ENCODE data around the gene ACKR2. TPM values are rescaled to one million over a fixed set of nuclear protein-coding genes. Genes with fewer than 3 reads are reported as not detected.

ACKR2 gene
- total and polyA plus RNA-seq, 2 of the 13 experiments (the other 11 are each of a cell fraction or from before 2014, with no cell fraction given) = 1.1 to 1.9 TPM

DNA sequence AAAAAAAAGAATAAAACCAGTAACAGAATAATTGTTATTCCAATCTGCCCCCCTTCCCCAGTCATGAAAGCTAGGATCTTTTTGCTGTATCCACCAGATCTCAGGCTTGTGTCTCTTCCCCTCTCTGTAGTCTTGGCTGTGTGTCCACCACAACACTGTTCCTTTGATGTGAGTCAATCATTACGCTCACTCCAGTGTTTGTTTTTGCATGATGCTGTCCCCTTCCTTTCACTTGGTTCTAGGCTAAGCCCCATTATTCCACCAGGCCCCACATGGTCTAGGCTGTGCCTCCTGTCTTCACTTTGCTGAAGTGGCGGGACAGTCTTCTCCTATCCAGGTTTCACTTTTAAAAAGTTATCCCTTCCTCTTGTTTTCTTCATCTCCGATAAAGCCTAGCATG is 13.6 kb downstream of the ACKR2 start (continued):
- TF ChIP-seq ZNF292 (CRISPR knock-in tag; IDR thresholded peaks at IDR 0.05; ENCODE audit: borderline replicate concordance, low read depth) (0 out of 2 replicates have a peak, but pooled peaks have one; percentile 13), IKZF1 (IDR thresholded peaks at IDR 0.05) (no peak), MATR3 (CRISPR knock-in tag; IDR thresholded peaks at IDR 0.05) (no peak), CREB1 (IDR thresholded peaks at IDR 0.05) (no peak), CREB1 (CRISPR knock-in tag; IDR thresholded peaks at IDR 0.05) (no peak), MYNN (CRISPR knock-in tag; IDR thresholded peaks at IDR 0.05; ENCODE audit: low read depth) (no peak), CBX2 (IDR thresholded peaks at IDR 0.05; ENCODE audit: low read depth, low read length) (no peak), CBX2 (CRISPR knock-in tag; IDR thresholded peaks at IDR 0.05; ENCODE audit: low read depth) (no peak), FOXA1 (IDR thresholded peaks at IDR 0.05) (no peak), FOXA1 (CRISPR knock-in tag; IDR thresholded peaks at IDR 0.05) (peak; percentile 67), ZNF562 (CRISPR knock-in tag; IDR thresholded peaks at IDR 0.05; ENCODE audit: borderline replicate concordance) (no peak), ZNF33B (CRISPR knock-in tag; IDR thresholded peaks at IDR 0.05) (no peak), ZNF792 (CRISPR knock-in tag; IDR thresholded peaks at IDR 0.05) (peak; percentile 76; the same call in 1 of the 2 replicates), SALL1 (CRISPR knock-in tag; IDR thresholded peaks at IDR 0.05) (peak; percentile 49), REL (CRISPR knock-in tag; conservative IDR thresholded peaks at IDR 0.05) (no peak), SOX13 (IDR thresholded peaks at IDR 0.05) (no peak), SOX13 (CRISPR knock-in tag; conservative IDR thresholded peaks at IDR 0.05 in 1 of 2, IDR thresholded peaks at IDR 0.05 in 1 of 2) (peak in 1 of 2 experiments; percentile 55; a peak in 1 of 4 replicates), ZNF331 (CRISPR knock-in tag; IDR thresholded peaks at IDR 0.05) (0 out of 2 replicates have a peak, but pooled peaks have one; percentile 24), SRSF1 (optimal IDR thresholded peaks at IDR 0.05; ENCODE audit: low read depth, low read length) (no peak), SATB2 (CRISPR knock-in tag; IDR thresholded peaks at IDR 0.05) (no peak)
- TF ChIP-seq, protein P1, sequence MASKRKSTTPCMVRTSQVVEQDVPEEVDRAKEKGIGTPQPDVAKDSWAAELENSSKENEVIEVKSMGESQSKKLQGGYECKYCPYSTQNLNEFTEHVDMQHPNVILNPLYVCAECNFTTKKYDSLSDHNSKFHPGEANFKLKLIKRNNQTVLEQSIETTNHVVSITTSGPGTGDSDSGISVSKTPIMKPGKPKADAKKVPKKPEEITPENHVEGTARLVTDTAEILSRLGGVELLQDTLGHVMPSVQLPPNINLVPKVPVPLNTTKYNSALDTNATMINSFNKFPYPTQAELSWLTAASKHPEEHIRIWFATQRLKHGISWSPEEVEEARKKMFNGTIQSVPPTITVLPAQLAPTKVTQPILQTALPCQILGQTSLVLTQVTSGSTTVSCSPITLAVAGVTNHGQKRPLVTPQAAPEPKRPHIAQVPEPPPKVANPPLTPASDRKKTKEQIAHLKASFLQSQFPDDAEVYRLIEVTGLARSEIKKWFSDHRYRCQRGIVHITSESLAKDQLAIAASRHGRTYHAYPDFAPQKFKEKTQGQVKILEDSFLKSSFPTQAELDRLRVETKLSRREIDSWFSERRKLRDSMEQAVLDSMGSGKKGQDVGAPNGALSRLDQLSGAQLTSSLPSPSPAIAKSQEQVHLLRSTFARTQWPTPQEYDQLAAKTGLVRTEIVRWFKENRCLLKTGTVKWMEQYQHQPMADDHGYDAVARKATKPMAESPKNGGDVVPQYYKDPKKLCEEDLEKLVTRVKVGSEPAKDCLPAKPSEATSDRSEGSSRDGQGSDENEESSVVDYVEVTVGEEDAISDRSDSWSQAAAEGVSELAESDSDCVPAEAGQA (IDR thresholded peaks at IDR 0.05; ENCODE audit: low read depth) = 0 out of 2 replicates have a peak, but pooled peaks have one; percentile 46
- TF ChIP-seq, protein P1 (CRISPR knock-in tag; IDR thresholded peaks at IDR 0.05; ENCODE audit: borderline replicate concordance) = no peak
- TF ChIP-seq, protein P2, sequence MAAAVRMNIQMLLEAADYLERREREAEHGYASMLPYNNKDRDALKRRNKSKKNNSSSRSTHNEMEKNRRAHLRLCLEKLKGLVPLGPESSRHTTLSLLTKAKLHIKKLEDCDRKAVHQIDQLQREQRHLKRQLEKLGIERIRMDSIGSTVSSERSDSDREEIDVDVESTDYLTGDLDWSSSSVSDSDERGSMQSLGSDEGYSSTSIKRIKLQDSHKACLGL (CRISPR knock-in tag; IDR thresholded peaks at IDR 0.05) = no peak
- TF ChIP-seq, protein P3, sequence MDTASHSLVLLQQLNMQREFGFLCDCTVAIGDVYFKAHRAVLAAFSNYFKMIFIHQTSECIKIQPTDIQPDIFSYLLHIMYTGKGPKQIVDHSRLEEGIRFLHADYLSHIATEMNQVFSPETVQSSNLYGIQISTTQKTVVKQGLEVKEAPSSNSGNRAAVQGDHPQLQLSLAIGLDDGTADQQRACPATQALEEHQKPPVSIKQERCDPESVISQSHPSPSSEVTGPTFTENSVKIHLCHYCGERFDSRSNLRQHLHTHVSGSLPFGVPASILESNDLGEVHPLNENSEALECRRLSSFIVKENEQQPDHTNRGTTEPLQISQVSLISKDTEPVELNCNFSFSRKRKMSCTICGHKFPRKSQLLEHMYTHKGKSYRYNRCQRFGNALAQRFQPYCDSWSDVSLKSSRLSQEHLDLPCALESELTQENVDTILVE (CRISPR knock-in tag; IDR thresholded peaks at IDR 0.05) = 0 out of 2 replicates have a peak, but pooled peaks have one; percentile 21
